HFFc6 (cell line): ENCODE data around the gene TSC22D1. TPM values are rescaled to one million over a fixed set of nuclear protein-coding genes. Genes with fewer than 3 reads are reported as not detected.

Experiments used
- DNase-seq: peaks from one replicate; pipeline ENCODE4 v3.0.0-alpha.2; 2018
- H3K27ac Mint-ChIP-seq: 2 replicates; pipeline ENCODE4 v1.8.0; 2020; ENCODE audit warnings: mild to moderate bottlenecking, mixed read lengths
- H3K27me3 Mint-ChIP-seq: 2 replicates; pipeline ENCODE4 v1.8.0; 2021; ENCODE audit warnings: mild to moderate bottlenecking, moderate library complexity, mixed read lengths; ENCODE audit not compliant: insufficient read depth
- H3K36me3 Mint-ChIP-seq: 2 replicates; pipeline ENCODE4 v1.8.0; 2021; ENCODE audit warnings: low read depth, mixed read lengths
- H3K4me1 Mint-ChIP-seq: 2 replicates; pipeline ENCODE4 v1.8.0; 2020; ENCODE audit warnings: low read depth, mixed read lengths
- H3K4me3 Mint-ChIP-seq: 2 replicates; pipeline ENCODE4 v1.8.0; 2020; ENCODE audit warnings: mild to moderate bottlenecking, moderate library complexity, mixed read lengths
- H3K9me3 Mint-ChIP-seq: 2 replicates; pipeline ENCODE4 v1.8.0; 2020; ENCODE audit warnings: mild to moderate bottlenecking, mixed read lengths
- total RNA-seq, 6 experiments: library from RNA; stranded (reverse); fragmentation: NEBNext Ultra II Directional; extraction: Animal tissue kit (Norgen Biotek cat#: 25700); gene quantifications; 2 replicates in 1 of 6; 3 replicates in 5 of 6; pipeline ENCODE4 v1.2.3, GENCODE V29; 2021
- TF ChIP-seq, protein P1 (sequence below): fragments of 200-600 bp; sonication (generic); IDR thresholded peaks from 2 replicates; pipeline ENCODE4 v1.5.0; 2021; ENCODE audit warnings: antibody characterized with exemption, mild to moderate bottlenecking

The TSC22D1 gene
- total RNA-seq, 6 experiments from 2014 or later, result 42.3 to 49.4 (median 45.2) TPM

DNA sequence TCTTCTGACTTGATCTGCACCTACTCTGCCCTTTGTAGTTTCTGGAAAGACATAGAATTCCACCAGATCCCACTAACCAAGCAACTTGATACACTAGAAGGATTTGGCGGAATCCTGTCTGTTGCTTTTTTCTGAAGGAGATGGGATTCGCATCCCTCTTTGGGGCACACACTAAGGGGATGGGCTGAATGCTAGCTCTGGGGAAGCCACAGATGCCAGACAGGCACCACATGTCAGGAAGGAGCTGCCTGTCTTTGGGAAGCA lies 150.4 kb downstream of the TSC22D1 start:
- H3K9me3 Mint-ChIP-seq, result no peaks in the 10 kb centered on the region
- peaks cover 5% of the 10 kb centered on the region; the same call in 1 of the 2 replicates for H3K36me3 Mint-ChIP-seq
- H3K27me3 Mint-ChIP-seq, result peaks cover 32% of the 10 kb centered on the region
- no peak overlapping the region for H3K27ac Mint-ChIP-seq
- no peak for DNase-seq
- H3K4me3 Mint-ChIP-seq, result no peak overlapping the region
- TF ChIP-seq, protein P1, sequence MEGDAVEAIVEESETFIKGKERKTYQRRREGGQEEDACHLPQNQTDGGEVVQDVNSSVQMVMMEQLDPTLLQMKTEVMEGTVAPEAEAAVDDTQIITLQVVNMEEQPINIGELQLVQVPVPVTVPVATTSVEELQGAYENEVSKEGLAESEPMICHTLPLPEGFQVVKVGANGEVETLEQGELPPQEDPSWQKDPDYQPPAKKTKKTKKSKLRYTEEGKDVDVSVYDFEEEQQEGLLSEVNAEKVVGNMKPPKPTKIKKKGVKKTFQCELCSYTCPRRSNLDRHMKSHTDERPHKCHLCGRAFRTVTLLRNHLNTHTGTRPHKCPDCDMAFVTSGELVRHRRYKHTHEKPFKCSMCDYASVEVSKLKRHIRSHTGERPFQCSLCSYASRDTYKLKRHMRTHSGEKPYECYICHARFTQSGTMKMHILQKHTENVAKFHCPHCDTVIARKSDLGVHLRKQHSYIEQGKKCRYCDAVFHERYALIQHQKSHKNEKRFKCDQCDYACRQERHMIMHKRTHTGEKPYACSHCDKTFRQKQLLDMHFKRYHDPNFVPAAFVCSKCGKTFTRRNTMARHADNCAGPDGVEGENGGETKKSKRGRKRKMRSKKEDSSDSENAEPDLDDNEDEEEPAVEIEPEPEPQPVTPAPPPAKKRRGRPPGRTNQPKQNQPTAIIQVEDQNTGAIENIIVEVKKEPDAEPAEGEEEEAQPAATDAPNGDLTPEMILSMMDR, result no peak
- no peaks in the 10 kb centered on the region for H3K4me1 Mint-ChIP-seq

DNA sequence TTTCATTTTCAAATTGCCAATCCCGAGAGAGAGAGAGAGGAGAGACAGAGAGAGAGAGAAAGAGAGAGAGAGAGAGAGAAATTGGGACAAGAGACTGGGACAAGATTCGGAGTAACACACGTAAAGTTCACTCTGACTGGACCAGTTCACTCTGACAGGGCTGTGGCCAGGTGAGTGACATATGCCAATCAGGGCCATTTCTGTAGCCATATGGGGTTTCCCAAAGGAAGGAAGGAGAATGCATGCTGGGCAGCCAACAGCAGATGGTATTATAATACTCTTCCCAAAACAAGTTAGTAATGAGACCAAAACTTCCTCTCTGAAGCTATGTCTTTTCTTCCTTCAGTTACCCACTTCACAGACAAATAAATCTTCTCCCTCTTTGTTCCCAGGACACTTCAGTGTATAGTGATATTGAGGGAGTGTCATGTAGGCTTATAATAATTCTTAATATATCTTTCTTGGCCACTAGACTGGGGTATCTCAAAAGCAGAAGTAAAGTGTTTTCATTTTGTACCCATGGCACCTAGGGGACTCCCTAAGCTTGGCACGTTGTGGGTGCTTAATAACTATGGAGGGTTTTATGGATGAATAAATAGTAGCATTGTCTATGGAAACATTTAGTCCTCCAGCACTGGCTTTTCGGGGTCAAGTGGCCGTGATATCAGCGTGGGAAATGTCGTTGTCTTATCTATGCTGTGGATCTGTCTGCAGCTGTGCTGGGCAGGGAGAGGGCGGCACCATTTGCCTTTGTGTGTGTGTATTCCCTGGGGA lies 150.9 kb downstream of the TSC22D1 start:
- DNase-seq, result no peak
- no peaks in the 10 kb centered on the region for H3K4me1 Mint-ChIP-seq

DNA sequence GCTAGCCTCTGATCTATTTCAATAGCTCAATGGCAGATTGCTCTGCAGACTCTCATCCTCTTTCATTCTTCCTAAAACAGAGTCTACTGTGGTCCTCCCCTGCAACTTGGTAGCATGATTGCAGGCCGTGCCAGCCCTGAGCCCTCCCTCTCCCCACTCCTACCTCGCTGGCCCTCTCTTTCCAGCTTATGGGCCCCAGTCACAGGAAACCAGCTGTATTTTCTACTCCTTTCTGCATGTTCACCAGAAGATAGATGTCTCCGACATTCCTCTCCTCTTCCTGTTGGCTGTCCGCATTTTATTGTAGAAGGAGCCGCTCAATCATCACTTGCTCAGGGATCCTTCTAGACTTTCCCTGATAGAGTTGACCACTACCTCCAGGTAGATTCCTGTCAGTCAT lies 152.3 kb downstream of the TSC22D1 start:
- H3K4me3 Mint-ChIP-seq, result no peak overlapping the region
- no peaks in the 10 kb centered on the region for H3K9me3 Mint-ChIP-seq
- H3K27ac Mint-ChIP-seq, result no peak overlapping the region
- DNase-seq, result no peak
- H3K27me3 Mint-ChIP-seq, result peaks cover 35% of the 10 kb centered on the region
- H3K36me3 Mint-ChIP-seq, result peaks cover 5% of the 10 kb centered on the region; the same call in 1 of the 2 replicates
- H3K4me1 Mint-ChIP-seq, result no peaks in the 10 kb centered on the region
- TF ChIP-seq, protein P1, result no peak

More for the DNA sequence above, 150.9 kb downstream of the TSC22D1 start:
- H3K27me3 Mint-ChIP-seq, result peaks cover 37% of the 10 kb centered on the region
- no peak overlapping the region for H3K4me3 Mint-ChIP-seq
- peaks cover 5% of the 10 kb centered on the region; the same call in 1 of the 2 replicates for H3K36me3 Mint-ChIP-seq
- H3K9me3 Mint-ChIP-seq, result no peaks in the 10 kb centered on the region
- H3K27ac Mint-ChIP-seq, result no peak overlapping the region
- TF ChIP-seq, protein P1, result no peak

DNA sequence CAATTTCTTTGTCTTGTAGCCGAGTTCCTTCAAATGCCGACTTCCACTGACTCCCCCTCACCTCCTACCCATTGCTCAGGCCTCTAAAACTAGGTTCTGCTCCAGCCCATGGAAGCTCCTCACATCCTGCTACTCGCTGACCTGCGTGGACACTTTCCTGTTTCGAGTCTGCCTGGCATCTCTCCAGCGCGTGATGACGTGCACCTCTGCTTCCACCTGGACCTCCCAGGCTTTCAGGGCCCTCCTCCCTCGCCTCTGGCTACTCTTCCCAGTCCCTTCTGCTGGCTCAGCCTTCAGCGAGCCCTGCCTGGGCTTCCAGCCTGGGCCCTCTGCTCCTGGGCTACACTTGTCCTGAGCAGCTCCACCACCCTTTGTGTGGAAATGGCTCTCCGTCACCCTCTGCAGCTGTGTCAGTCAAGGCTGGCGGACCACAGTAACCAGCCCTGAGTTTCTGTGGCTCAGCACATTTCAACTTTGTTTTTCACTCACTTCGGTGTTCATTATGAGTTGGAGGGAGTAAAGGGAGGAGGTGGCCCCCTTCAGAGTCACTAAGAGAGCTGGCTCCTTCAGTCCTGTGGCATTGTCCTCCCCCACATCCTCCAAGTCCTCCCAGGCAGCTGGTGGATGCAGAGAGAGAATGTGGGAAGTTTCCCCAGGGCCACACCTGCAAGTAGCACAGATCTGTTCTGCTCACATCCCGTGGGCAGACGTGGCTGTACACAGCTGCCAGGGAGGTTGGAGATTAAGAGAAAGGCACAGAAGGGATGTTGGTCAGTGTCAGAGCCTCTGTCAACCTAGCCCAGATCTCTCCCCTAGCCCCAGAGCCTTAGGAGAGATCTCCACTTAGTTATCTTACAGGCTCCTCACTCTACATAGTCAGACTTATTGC lies 153.1 kb downstream of the TSC22D1 start:
- no peak overlapping the region for H3K27ac Mint-ChIP-seq
- H3K4me1 Mint-ChIP-seq, result no peaks in the 10 kb centered on the region
- TF ChIP-seq, protein P1, result no peak
- DNase-seq, result no peak
- peaks cover 31% of the 10 kb centered on the region for H3K27me3 Mint-ChIP-seq
- peaks cover 2% of the 10 kb centered on the region; the same call in 1 of the 2 replicates for H3K36me3 Mint-ChIP-seq
- H3K9me3 Mint-ChIP-seq, result no peaks in the 10 kb centered on the region
- no peak overlapping the region for H3K4me3 Mint-ChIP-seq

DNA sequence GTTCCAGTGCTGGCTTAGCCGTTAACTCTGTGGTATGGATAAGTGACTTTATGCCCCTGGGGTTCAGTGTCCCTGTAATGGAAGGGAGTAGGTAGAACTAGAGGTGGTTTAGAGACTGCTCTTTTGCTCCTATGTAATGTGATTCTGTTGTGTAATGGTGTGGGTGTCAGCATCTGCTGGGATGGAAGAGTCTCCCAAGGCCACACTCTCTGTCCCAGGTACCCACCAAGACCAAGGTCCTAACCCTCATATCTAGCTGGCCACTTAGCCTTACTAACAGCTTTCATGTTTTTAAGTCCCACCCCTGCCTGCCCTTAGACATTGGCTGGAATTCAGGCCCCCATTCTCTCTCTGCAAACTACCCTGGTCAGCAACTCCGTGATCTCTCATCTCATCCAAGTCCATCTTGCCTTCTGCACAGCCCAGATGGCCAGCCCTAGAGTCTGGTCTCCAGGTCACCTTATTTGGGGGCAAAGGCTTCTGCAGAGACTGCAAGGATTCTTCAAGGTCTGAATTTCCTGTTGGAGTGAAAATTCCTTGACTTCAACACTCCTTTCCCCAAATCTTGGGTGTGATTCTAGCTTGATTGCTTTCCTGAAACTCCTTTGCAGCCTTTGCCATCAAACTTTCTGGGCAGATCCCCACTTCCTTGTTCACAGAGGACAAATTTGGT lies 154.1 kb downstream of the TSC22D1 start:
- Mint-ChIP-seq H3K27ac (no peak overlapping the region), H3K9me3 (no peaks in the 10 kb centered on the region), H3K4me1 (no peaks in the 10 kb centered on the region), H3K36me3 (no peaks in the 10 kb centered on the region), H3K27me3 (peaks cover 35% of the 10 kb centered on the region), H3K4me3 (no peak overlapping the region)
- TF ChIP-seq, protein P1, result no peak
- DNase-seq, result no peak
